HCT116 (cell line): ENCODE measurements around the gene TXNRD3. TPM values are rescaled to one million over a fixed set of nuclear protein-coding genes. Genes with fewer than 3 reads are reported as not detected.

Experiments
- ATAC-seq: fragments of 200-7000 bp; cut with Tn5 transposase; 2 replicates; pipeline ENCODE4 v1.9.1; 2020; ENCODE audit warnings: mild to moderate bottlenecking, moderate library complexity
- BruUV-seq: library from RNA; stranded (reverse); fragments of 400-500 nt; replicated peaks from 2 replicates; lab custom pipeline; 2021; lab: Mats Ljungman, UMichigan
- CTCF ChIA-PET: fragments of 300-600 bp; sonication (Branson Sonifier 250); formaldehyde crosslinking; loops from one replicate; lab custom pipeline; 2021; ENCODE audit warnings: antibody characterized with exemption; lab: Charles Lee
- POLR2A ChIA-PET: fragments of 300-600, 350-600 bp; sonication (Branson Sonifier 250); formaldehyde crosslinking; loops from one replicate; lab custom pipeline; 2021; ENCODE audit warnings: antibody characterized with exemption; lab: Charles Lee
- RAD21 ChIA-PET, 2 experiments: fragments of 300-600 bp; sonication (Branson Sonifier 250); formaldehyde crosslinking; loops; one replicate each; lab custom pipeline; 2023; ENCODE audit warnings: low total read pairs in 2 of 2; ENCODE audit not compliant: uncharacterized antibody in 2 of 2, unreplicated experiment in 2 of 2, low non-redundant PET in 1 of 2; lab: Charles Lee
- DNase-seq: peaks from one replicate; pipeline ENCODE4 v3.0.0-alpha.2; 2010; ENCODE audit warnings: low read depth, low spot score
- H2AFZ ChIP-seq: fragments of 200-600 bp; shearing (Covaris generic), sonication (generic); 2 replicates; pipeline ENCODE4 v1.6.1; 2017; ENCODE audit warnings: low read depth, mixed run types, mixed read lengths, antibody characterized with exemption, low read length; ENCODE audit not compliant: poor library complexity, severe bottlenecking
- H3K27ac ChIP-seq: 2 replicates; pipeline ENCODE4 v1.5.1; 2012; ENCODE audit warnings: low read depth, low read length
- H3K27me3 ChIP-seq: fragments of 200-600 bp; sonication (generic); 2 replicates; pipeline ENCODE4 v1.6.1; 2016; ENCODE audit warnings: mixed run types, low read length, mixed read lengths; ENCODE audit not compliant: insufficient read depth
- H3K36me3 ChIP-seq, 2 experiments: fragments of 200-500 bp in 1 of 2; fragments of 200-600 bp in 1 of 2; sonication (Bioruptor generic) in 1 of 2; sonication (generic) in 1 of 2; 2 replicates each; pipeline versions ENCODE4 v1.5.1 to v1.6.1; 2014 to 2016; ENCODE audit warnings: low read length in 2 of 2, inconsistent platforms in 1 of 2, mixed read lengths in 1 of 2, mixed run types in 1 of 2; ENCODE audit not compliant: insufficient read depth in 2 of 2, control insufficient read depth in 1 of 2
- H3K4me1 ChIP-seq, 2 experiments: fragments of 200-600 bp in 1 of 2; sonication (generic) in 1 of 2; 2 replicates each; pipeline versions ENCODE4 v1.5.1 to v1.6.1; 2012 to 2017; ENCODE audit warnings: low read length in 2 of 2, inconsistent platforms in 1 of 2, mild to moderate bottlenecking in 1 of 2, mixed read lengths in 1 of 2, mixed run types in 1 of 2, moderate library complexity in 1 of 2; ENCODE audit not compliant: insufficient read depth in 2 of 2, control insufficient read depth in 1 of 2
- H3K4me2 ChIP-seq: fragments of 200-600 bp; sonication (generic); 2 replicates; pipeline ENCODE4 v1.6.1; 2017; ENCODE audit warnings: mixed run types, low read length, mixed read lengths
- H3K4me3 ChIP-seq, 2 experiments: fragments of 200-600 bp in 1 of 2; sonication (generic) in 1 of 2; replicated peaks in 1 of 2; 2 replicates each; pipeline ENCODE4 v1.5.1; 2011 to 2016; ENCODE audit warnings: low read length in 2 of 2, control low read depth in 1 of 2, low read depth in 1 of 2, mild to moderate bottlenecking in 1 of 2, mixed read lengths in 1 of 2, mixed run types in 1 of 2
- H3K79me2 ChIP-seq: fragments of 200-600 bp; sonication (generic); 2 replicates; pipeline ENCODE4 v1.6.1; 2017; ENCODE audit warnings: mild to moderate bottlenecking, mixed run types, low read length, moderate library complexity, mixed read lengths; ENCODE audit not compliant: insufficient read depth
- H3K9ac ChIP-seq: fragments of 200-600 bp; sonication (generic); 2 replicates; pipeline ENCODE4 v1.6.1; 2016; ENCODE audit warnings: low read length, mixed read lengths
- H3K9me2 ChIP-seq: fragments of 200-600 bp; sonication (generic), shearing (Covaris generic); 2 replicates; pipeline ENCODE4 v1.6.1; 2017; ENCODE audit warnings: mixed run types, mild to moderate bottlenecking, moderate library complexity; ENCODE audit not compliant: insufficient read depth
- H3K9me3 ChIP-seq, 2 experiments: fragments of 200-500 bp in 1 of 2; fragments of 200-600 bp in 1 of 2; sonication (Bioruptor generic) in 1 of 2; sonication (generic) in 1 of 2; 2 replicates each; pipeline ENCODE4 v1.6.1; 2014 to 2017; ENCODE audit warnings: low read length in 2 of 2, mixed read lengths in 2 of 2, inconsistent platforms in 1 of 2, low read depth in 1 of 2, mild to moderate bottlenecking in 1 of 2, mixed run types in 1 of 2, moderate library complexity in 1 of 2; ENCODE audit not compliant: control insufficient read depth in 1 of 2, insufficient read depth in 1 of 2
- H4K20me1 ChIP-seq: fragments of 200-600 bp; sonication (generic), shearing (Covaris generic); 2 replicates; pipeline ENCODE4 v1.6.1; 2017; ENCODE audit warnings: mixed run types, mild to moderate bottlenecking, moderate library complexity; ENCODE audit not compliant: insufficient read depth
- CBX3 ChIP-seq: IDR thresholded peaks from 2 replicates; pipeline ENCODE4 v1.6.1; 2012; ENCODE audit warnings: low read depth
- CEBPB ChIP-seq: IDR thresholded peaks from 2 replicates; pipeline ENCODE4 v1.6.1; 2012; ENCODE audit warnings: low read depth
- ELF1 ChIP-seq: IDR thresholded peaks from 2 replicates; pipeline ENCODE4 v1.6.1; 2012; ENCODE audit warnings: low read depth, borderline replicate concordance
- EZH2 ChIP-seq: fragments of 200-600 bp; sonication (generic); IDR thresholded peaks from 2 replicates; pipeline ENCODE4 v1.6.1; 2017; ENCODE audit warnings: antibody characterized with exemption, mixed run types
- EZH2phosphoT487 ChIP-seq: fragments of 200-600 bp; IDR thresholded peaks from 2 replicates; pipeline ENCODE4 v1.6.1; 2018; ENCODE audit warnings: antibody characterized with exemption, borderline replicate concordance
- FOSL1 ChIP-seq: IDR thresholded peaks from 2 replicates; pipeline ENCODE4 v1.6.1; 2012; ENCODE audit warnings: low read depth
- JUND ChIP-seq: IDR thresholded peaks from 2 replicates; pipeline ENCODE4 v1.6.1; 2012
- POLR2A ChIP-seq: IDR thresholded peaks from 2 replicates; pipeline ENCODE4 v1.7.0; 2011; ENCODE audit warnings: borderline replicate concordance; ENCODE audit not compliant: insufficient read depth, insufficient read length; ENCODE audit errors: extremely low read depth
- POLR2AphosphoS5 ChIP-seq: IDR thresholded peaks from 2 replicates; pipeline ENCODE4 v1.6.1; 2011; ENCODE audit warnings: mild to moderate bottlenecking, low read depth, low read length, moderate library complexity
- RAD21 ChIP-seq: IDR thresholded peaks from 2 replicates; pipeline ENCODE4 v1.6.1; 2012; ENCODE audit warnings: low read depth, mild to moderate bottlenecking
- REST ChIP-seq: IDR thresholded peaks from 2 replicates; pipeline ENCODE4 v1.6.1; 2012; ENCODE audit warnings: low read depth
- SIN3A ChIP-seq: IDR thresholded peaks from 2 replicates; pipeline ENCODE4 v1.6.1; 2012; ENCODE audit warnings: low read depth
- SP1 ChIP-seq: IDR thresholded peaks from 2 replicates; pipeline ENCODE4 v1.6.1; 2012; ENCODE audit warnings: low read depth
- SRF ChIP-seq: IDR thresholded peaks from 2 replicates; pipeline ENCODE4 v1.6.1; 2012; ENCODE audit warnings: low read depth
- ZFX ChIP-seq: fragments of 450-650 bp; IDR thresholded peaks from 2 replicates; pipeline ENCODE4 v1.6.1; 2017
- intact Hi-C: fragments of 100-400 bp; cut with micrococcal nuclease; formaldehyde crosslinking; loops from 2 replicates; pipeline ENCODE4 v1.10.0; 2022
- total RNA-seq: library from RNA; stranded (reverse); gene quantifications from one replicate; pipeline ENCODE4 v1.2.1, GENCODE V29; 2021; ENCODE audit not compliant: unreplicated experiment
- TF ChIP-seq, protein P1 (sequence below): IDR thresholded peaks from 2 replicates; pipeline ENCODE4 v1.6.1; 2012
- TF ChIP-seq, protein P2 (sequence below), 3 experiments: fragments of 200-600 bp in 1 of 3; sonication (generic) in 1 of 3; IDR thresholded peaks in 2 of 3; conservative IDR thresholded peaks in 1 of 3; 2 replicates each; pipeline ENCODE4 v1.5.1; 2012 to 2017; ENCODE audit warnings: low read depth in 2 of 3, low read length in 2 of 3, antibody characterized with exemption in 1 of 3, borderline replicate concordance in 1 of 3, control low read depth in 1 of 3, mild to moderate bottlenecking in 1 of 3, mixed read lengths in 1 of 3, mixed run types in 1 of 3, moderate library complexity in 1 of 3; ENCODE audit not compliant: insufficient read depth in 1 of 3
- TF ChIP-seq, protein P3 (sequence below): IDR thresholded peaks from 2 replicates; pipeline ENCODE4 v1.6.1; 2012

TXNRD3 gene
- total RNA-seq, 1 experiment from 2014 or later = 19.3 TPM

DNA sequence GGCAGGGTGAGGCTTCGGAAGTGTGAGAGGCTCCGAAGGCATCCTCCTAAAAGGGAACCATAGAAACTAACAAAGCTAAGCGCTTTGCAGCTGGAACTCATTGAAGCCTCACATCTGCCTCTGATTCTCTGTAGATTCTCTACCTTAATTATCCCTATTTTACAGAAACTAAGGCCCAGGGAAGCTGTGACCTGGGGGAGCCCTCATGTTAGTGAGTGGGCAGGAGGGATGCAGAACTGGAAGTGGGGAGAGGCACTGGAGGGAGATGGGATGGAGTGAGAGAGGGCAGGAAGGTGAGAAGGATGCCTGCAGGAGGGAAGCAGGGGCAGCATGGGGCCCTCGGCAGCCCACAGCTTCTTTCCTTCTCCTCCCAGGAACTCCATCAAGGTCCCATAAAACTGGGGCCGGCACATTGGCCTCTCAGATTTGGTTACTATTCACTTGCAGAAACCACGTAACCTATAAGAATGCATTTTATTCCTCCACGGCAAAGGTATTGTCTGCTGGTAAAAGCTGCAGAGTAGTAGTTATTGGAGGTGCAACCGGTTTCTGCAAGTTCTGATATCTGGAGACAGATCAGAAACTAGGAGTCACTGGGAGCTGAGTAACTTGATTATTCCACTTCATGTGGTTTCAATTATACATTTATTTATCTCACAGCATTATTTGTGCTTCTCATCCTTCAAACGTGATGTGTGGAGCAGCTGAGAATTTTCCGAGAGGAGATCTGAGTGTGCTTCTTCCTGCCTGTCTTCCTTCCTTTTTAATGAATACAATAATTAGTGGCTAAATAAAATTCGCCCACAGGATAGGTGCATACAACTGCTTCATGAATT, 25.1 kb upstream of the TXNRD3 start:
- H3K9ac ChIP-seq = no peak overlapping the region
- H4K20me1 ChIP-seq = no peaks in the 10 kb centered on the region
- TF ChIP-seq JUND (no peak), EZH2 (no peak), CEBPB (no peak), RAD21 (no peak), ZFX (no peak), ELF1 (no peak), EZH2phosphoT487 (no peak), POLR2A (no peak), CBX3 (no peak), SIN3A (no peak), REST (no peak), POLR2AphosphoS5 (no peak), SRF (no peak), SP1 (no peak), FOSL1 (no peak)
- TF ChIP-seq, protein P1, sequence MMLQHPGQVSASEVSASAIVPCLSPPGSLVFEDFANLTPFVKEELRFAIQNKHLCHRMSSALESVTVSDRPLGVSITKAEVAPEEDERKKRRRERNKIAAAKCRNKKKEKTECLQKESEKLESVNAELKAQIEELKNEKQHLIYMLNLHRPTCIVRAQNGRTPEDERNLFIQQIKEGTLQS = no peak
- TF ChIP-seq, protein P2, sequence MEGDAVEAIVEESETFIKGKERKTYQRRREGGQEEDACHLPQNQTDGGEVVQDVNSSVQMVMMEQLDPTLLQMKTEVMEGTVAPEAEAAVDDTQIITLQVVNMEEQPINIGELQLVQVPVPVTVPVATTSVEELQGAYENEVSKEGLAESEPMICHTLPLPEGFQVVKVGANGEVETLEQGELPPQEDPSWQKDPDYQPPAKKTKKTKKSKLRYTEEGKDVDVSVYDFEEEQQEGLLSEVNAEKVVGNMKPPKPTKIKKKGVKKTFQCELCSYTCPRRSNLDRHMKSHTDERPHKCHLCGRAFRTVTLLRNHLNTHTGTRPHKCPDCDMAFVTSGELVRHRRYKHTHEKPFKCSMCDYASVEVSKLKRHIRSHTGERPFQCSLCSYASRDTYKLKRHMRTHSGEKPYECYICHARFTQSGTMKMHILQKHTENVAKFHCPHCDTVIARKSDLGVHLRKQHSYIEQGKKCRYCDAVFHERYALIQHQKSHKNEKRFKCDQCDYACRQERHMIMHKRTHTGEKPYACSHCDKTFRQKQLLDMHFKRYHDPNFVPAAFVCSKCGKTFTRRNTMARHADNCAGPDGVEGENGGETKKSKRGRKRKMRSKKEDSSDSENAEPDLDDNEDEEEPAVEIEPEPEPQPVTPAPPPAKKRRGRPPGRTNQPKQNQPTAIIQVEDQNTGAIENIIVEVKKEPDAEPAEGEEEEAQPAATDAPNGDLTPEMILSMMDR (IDR thresholded peaks at IDR 0.05 in 2 of 3, conservative IDR thresholded peaks at IDR 0.05 in 1 of 3; ENCODE audit: borderline replicate concordance in 1 of 3, insufficient read depth in 1 of 3, low read depth in 2 of 3, low read length in 2 of 3) = no peak
- TF ChIP-seq, protein P3, sequence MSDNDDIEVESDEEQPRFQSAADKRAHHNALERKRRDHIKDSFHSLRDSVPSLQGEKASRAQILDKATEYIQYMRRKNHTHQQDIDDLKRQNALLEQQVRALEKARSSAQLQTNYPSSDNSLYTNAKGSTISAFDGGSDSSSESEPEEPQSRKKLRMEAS = no peak
- ATAC-seq (no peak), DNase-seq (no peak)
- RAD21 ChIA-PET = interaction anchor here (0.6 to 1.9 kb wide), 2 partner anchors 793 to 868 kb away, joined by 4 to 6 read pairs; no protein-coding TSS in a partner anchor
- no peak overlapping the region for H3K27ac ChIP-seq
- intact Hi-C loops = loop anchor here (1.0 to 2.0 kb wide), 4 partner anchors 302 to 864 kb away; no protein-coding TSS in a partner anchor
- H3K27me3 ChIP-seq = no peaks in the 10 kb centered on the region
- CTCF ChIA-PET = interaction anchor here (0.7 to 1.7 kb wide), 5 partner anchors 9 to 776 kb away, joined by 3 to 4 read pairs (median 3); partner anchors contain the start of gene PLXNA1
- BruUV-seq = no TSS peak
- H3K79me2 ChIP-seq = no peaks in the 10 kb centered on the region
- no peak overlapping the region for H2AFZ ChIP-seq
- POLR2A ChIA-PET = no interaction called here
- H3K36me3 ChIP-seq = no peaks in the 10 kb centered on the region
- no peaks in the 10 kb centered on the region for H3K9me2 ChIP-seq
- H3K9me3 ChIP-seq = no peaks in the 10 kb centered on the region
- H3K4me1 ChIP-seq = peaks cover 0 to 8% of the 10 kb centered on the region in 2 experiments; a peak in 1 of 4 replicates
- no peak overlapping the region for H3K4me3 ChIP-seq
- H3K4me2 ChIP-seq = 0 out of 2 replicates have a peak overlapping the region, but pooled peaks have one; percentile 51
